H7 (cell line): ENCODE data around the gene DLGAP5. TPM values are rescaled to one million over a fixed set of nuclear protein-coding genes. Genes with fewer than 3 reads are reported as not detected.

Experiments used
- DNase-seq: peaks from one replicate; pipeline ENCODE4 v3.0.0; 2012
- H3K27me3 ChIP-seq: 2 replicates; pipeline ENCODE4 v1.6.0; 2011; ENCODE audit warnings: mild to moderate bottlenecking, low read length; ENCODE audit not compliant: control insufficient read depth, insufficient read depth
- H3K36me3 ChIP-seq: replicated peaks from 2 replicates; pipeline ENCODE4 v1.5.1; 2011; ENCODE audit warnings: low read length; ENCODE audit not compliant: control insufficient read depth, insufficient read depth
- H3K4me3 ChIP-seq: 2 replicates; pipeline ENCODE4 v1.5.1; 2011; ENCODE audit warnings: low read depth, mild to moderate bottlenecking, control low read depth, low read length, moderate library complexity; ENCODE audit not compliant: insufficient read depth
- total RNA-seq: library from RNA; depleted of rRNA; stranded (reverse); fragments of >200 nt; shearing (Covaris generic); gene quantifications from 2 replicates; pipeline ENCODE4 v1.2.3, GENCODE V29; 2014; rRNA removed

DLGAP5 gene
- total RNA-seq, 1 experiment from 2014 or later: 102 TPM

GRCh38 chr14:55103005-55103640, 88.3 kb downstream of the DLGAP5 start:
- Histone ChIP-seq H3K27me3 (no peaks in the 10 kb centered on the region; the same call in 1 of the 2 replicates), H3K36me3 (no peaks in the 10 kb centered on the region), H3K4me3 (no peak overlapping the region)
- peak; percentile 80 for DNase-seq

GRCh38 chr14:55102141-55102621, 89.2 kb downstream of the DLGAP5 start:
- DNase-seq: peak; percentile 63
- no peaks in the 10 kb centered on the region for H3K36me3 ChIP-seq
- no peaks in the 10 kb centered on the region; the same call in 1 of the 2 replicates for H3K27me3 ChIP-seq
- no peak overlapping the region for H3K4me3 ChIP-seq

- no peak for DNase-seq
- H3K4me3 ChIP-seq: no peak overlapping the region
- H3K36me3 ChIP-seq: no peaks in the 10 kb centered on the region
- no peaks in the 10 kb centered on the region; the same call in 1 of the 2 replicates for H3K27me3 ChIP-seq
Measured at GRCh38 chr14:55101698-55102097, 89.7 kb downstream of the DLGAP5 start.

- Histone ChIP-seq H3K27me3 (no peaks in the 10 kb centered on the region; the same call in 1 of the 2 replicates), H3K36me3 (no peaks in the 10 kb centered on the region), H3K4me3 (no peak overlapping the region)
- no peak for DNase-seq
Measured at GRCh38 chr14:55099756-55100155, 91.6 kb downstream of the DLGAP5 start.

- no peaks in the 10 kb centered on the region for H3K27me3 ChIP-seq
- no peak overlapping the region for H3K4me3 ChIP-seq
- no peaks in the 10 kb centered on the region for H3K36me3 ChIP-seq
- DNase-seq: no peak
Measured at GRCh38 chr14:55098561-55098898, 92.9 kb downstream of the DLGAP5 start.

Other genes starting within 250 kb of the DLGAP5 start
- 39.4 and 70.4 TPM in 2 replicates for gene WDHD1, start 164.5 kb downstream of the DLGAP5 start, total RNA-seq
- gene SOCS4, start 164.3 kb downstream of the DLGAP5 start, total RNA-seq: 7.7 and 9.8 TPM in 2 replicates
- gene MAPK1IP1L, start 139.9 kb downstream of the DLGAP5 start, total RNA-seq: 45.7 and 51.0 TPM in 2 replicates
- gene LGALS3, start 62.3 kb downstream of the DLGAP5 start, total RNA-seq: 0.18 and 1.6 TPM in 2 replicates
- gene FBXO34, start 79.8 kb upstream of the DLGAP5 start, total RNA-seq: 13.8 and 16.6 TPM in 2 replicates
- gene ATG14, start 220.2 kb upstream of the DLGAP5 start, total RNA-seq: 9.6 and 11.7 TPM in 2 replicates
- gene TBPL2, start 249.0 kb upstream of the DLGAP5 start, total RNA-seq: not detected in 2 replicates